Activated T-cell treated with anti-CD3 and anti-CD28 coated beads, Interleukin-2, amount 50 U/mL, for 72 hours (primary cell): Measurements from ENCODE around the gene AMBRA1. TPM values are rescaled to one million over a fixed set of nuclear protein-coding genes. Genes with fewer than 3 reads are reported as not detected.

Experiments used
- ATAC-seq, 2 donors: fragments of 150-1000 bp; cut with Tn5 transposase; replicated peaks in 1 of 2; 2 replicates each; pipeline ENCODE4 v1.10.0; 2021; ENCODE audit warnings: moderate library complexity in 2 of 2, mild to moderate bottlenecking in 1 of 2
- DNase-seq, 2 donors: peaks; one replicate each; pipeline ENCODE4 v3.0.0; 2021 to 2022; ENCODE audit warnings: mixed read lengths in 1 of 2
- H3K27ac Mint-ChIP-seq: one replicate; pipeline ENCODE4 v1.8.0; 2022; ENCODE audit warnings: mild to moderate bottlenecking, moderate library complexity, mixed read lengths
- H3K27me3 Mint-ChIP-seq: one replicate; pipeline ENCODE4 v1.8.0; 2022; ENCODE audit warnings: low read depth, mixed read lengths
- H3K36me3 Mint-ChIP-seq, 2 donors: one replicate each; pipeline ENCODE4 v1.8.0; 2022; ENCODE audit warnings: mixed read lengths in 2 of 2, mild to moderate bottlenecking in 1 of 2; ENCODE audit not compliant: insufficient read depth in 2 of 2
- H3K4me1 Mint-ChIP-seq: one replicate; pipeline ENCODE4 v1.8.0; 2022; ENCODE audit warnings: low read depth, mixed read lengths
- H3K4me3 Mint-ChIP-seq, 2 donors: one replicate each; pipeline ENCODE4 v1.8.0; 2022; ENCODE audit warnings: mild to moderate bottlenecking in 2 of 2, mixed read lengths in 2 of 2, moderate library complexity in 2 of 2
- H3K9me3 Mint-ChIP-seq, 2 donors: one replicate each; pipeline ENCODE4 v1.8.0; 2022; ENCODE audit warnings: mixed read lengths in 2 of 2
- total RNA-seq, 2 donors: library from RNA; stranded (reverse); gene quantifications; one replicate each; pipeline ENCODE4 v1.2.3, GENCODE V29; 2022

The AMBRA1 gene
- total RNA-seq, 2 donors from 2014 or later, result 32.2 to 35.2 TPM

DNA sequence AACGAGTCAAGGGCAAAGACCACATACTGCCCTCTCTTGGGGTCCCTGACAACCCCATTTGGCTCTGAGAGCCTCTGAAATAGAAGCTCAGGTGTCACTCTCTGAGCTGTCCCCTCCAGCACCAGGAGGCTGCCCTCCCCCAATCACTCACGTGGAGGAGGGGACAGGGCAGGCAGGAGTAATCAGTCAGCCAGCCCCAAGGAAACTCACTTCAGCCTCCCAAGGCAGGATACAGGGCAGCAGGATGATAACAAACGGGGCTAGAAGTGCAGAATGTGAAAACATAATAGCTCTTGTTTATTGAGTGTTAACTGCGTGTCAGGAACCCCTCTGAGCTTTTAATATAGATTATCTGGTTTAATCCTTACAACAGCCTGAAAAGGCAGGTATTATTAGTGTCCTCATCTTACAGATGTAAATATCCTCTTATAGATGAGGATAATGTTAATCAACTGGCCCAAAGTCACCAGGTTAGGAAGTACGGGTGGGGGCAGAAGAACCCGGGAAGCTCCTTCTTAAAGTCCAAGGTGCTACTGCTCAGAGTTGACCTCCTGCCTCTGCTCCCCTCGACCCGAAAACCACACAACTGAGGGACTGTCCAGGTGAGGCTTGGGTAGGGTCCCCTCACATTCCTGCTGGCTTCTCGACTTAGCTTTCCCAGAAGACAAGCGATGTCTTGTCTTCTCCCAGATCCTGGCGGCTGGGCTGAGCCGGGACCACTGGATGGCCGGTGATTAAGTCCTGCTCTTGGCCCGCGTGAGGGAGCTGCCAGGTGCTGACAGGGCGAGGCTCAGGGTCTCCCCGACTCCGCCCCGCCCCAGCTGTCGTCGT lies 205.0 kb downstream of the AMBRA1 start:
- H3K27ac Mint-ChIP-seq, result no peak overlapping the region
- peaks cover 41% of the 10 kb centered on the region for H3K4me1 Mint-ChIP-seq
- no peaks in the 10 kb centered on the region for H3K36me3 Mint-ChIP-seq
- DNase-seq (no peak), ATAC-seq (peak; percentile 0 to 1)
- no peaks in the 10 kb centered on the region for H3K9me3 Mint-ChIP-seq
- peak overlapping the region; percentile 82 to 84 for H3K4me3 Mint-ChIP-seq
- peaks cover 75% of the 10 kb centered on the region for H3K27me3 Mint-ChIP-seq

DNA sequence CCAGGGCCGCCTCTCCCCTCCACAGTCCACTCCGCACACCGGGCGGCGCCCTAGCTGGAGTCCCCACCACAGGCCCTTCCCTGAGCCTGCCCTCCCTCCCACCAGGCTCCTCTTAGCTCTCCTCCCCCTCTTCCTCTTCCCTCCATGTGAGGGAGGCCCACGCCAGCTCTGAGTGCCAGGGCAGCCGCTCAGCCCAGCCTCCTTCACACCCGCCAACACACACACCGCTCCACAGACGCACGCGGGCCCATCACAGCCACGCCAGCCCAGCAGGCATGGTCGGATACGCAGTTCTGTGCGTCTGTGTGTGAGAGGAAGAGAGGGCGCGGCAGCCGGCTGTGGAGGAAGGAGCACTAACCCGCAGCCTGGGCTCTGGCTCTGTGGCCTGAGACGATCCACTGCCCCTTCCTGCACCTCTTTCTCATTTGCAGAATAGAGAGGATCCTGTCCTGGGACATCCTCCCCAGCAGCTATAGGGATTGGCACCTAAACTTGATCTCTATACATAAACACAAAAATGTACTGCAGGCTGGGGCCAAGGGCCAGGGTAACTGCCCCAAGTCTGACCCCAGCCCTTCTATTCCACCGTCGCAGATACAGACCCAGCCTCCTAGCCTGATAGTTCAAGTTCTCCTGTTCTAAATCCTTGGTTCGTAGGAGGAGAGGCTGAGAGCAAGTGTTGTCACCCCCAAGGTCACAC lies 205.8 kb downstream of the AMBRA1 start:
- H3K4me1 Mint-ChIP-seq, result peaks cover 37% of the 10 kb centered on the region
- no peaks in the 10 kb centered on the region for H3K36me3 Mint-ChIP-seq
- H3K4me3 Mint-ChIP-seq, result no peak overlapping the region
- H3K9me3 Mint-ChIP-seq, result no peaks in the 10 kb centered on the region
- no peak for DNase-seq
- H3K27me3 Mint-ChIP-seq, result peaks cover 74% of the 10 kb centered on the region
- no peak overlapping the region for H3K27ac Mint-ChIP-seq
- ATAC-seq, result no peak

DNA sequence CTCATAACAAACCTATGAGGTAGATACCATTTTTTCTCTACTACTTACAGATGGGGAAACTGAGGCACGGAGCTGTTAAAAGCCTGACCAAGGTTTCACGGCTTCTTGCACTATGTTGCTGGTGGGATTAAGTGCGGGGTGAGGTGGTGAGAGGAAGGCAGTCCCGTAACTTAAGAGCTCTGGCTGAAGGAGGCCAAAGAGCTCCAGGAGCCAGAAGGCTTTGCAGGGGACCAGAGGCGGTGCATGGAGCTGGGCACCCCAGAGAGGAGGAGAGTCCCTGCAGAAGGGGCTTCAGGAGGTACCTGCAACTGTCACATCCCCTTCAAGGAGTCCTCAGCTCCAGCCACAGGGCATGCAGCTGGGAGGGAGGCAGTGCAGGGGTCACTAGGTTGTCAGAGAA lies 206.4 kb downstream of the AMBRA1 start:
- ATAC-seq, result no peak
- no peak overlapping the region for H3K27ac Mint-ChIP-seq
- no peak for DNase-seq
- H3K36me3 Mint-ChIP-seq, result no peaks in the 10 kb centered on the region
- H3K9me3 Mint-ChIP-seq, result no peaks in the 10 kb centered on the region
- peaks cover 68% of the 10 kb centered on the region for H3K27me3 Mint-ChIP-seq
- H3K4me3 Mint-ChIP-seq, result no peak overlapping the region
- H3K4me1 Mint-ChIP-seq, result peaks cover 31% of the 10 kb centered on the region

DNA sequence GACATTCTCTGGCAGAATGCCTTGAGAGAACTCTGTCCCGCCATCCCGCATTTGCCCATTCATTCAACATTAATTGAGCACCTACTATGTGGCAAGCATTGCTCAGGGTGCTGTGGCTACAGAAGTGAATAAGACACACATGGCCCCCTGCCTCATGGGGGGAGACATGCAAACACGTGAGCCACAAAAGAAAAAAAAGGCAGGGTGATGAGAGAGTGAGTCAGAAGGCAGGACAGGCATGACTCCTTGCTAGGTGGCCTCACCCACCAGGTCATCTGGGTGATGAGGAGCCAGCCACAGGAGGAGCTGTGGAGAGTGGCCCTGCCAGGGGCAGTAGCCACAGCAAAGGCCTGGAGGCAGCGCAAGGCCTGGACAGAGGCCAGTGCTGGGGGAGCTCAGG lies 207.1 kb downstream of the AMBRA1 start:
- ATAC-seq (peak in 1 of 2 donors; percentile 14), DNase-seq (no peak)
- Mint-ChIP-seq H3K36me3 (no peaks in the 10 kb centered on the region), H3K4me1 (peaks cover 36% of the 10 kb centered on the region), H3K27me3 (peaks cover 72% of the 10 kb centered on the region), H3K27ac (no peak overlapping the region), H3K4me3 (no peak overlapping the region), H3K9me3 (no peaks in the 10 kb centered on the region)

DNA sequence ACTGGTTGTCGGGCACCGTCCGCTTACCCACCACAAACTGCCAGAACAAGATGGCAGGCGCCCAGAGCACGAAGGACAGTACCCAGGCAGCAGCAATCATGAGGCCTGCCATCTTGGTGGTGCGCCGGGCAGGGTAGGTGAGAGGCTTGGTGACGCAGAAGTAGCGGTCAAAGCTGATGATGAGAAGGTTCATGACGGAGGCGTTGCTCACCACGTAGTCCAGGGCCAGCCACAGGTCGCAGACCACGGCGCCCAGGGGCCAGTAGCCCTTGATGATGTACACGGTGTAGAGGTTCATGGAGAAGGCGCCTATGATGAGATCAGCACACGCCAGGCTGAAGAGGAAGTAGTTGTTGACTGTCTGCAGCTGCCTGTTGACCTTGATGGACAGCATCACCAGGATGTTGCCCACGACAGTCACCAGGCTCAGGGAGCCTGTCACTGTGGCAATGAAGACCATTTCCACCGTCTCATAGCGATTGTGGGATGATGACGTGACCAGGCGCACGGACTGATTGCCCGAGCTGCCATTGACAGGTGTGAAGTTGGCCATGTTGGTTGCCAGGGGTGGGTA lies 207.7 kb downstream of the AMBRA1 start:
- H3K4me3 Mint-ChIP-seq, result no peak overlapping the region
- H3K9me3 Mint-ChIP-seq, result no peaks in the 10 kb centered on the region
- H3K4me1 Mint-ChIP-seq, result peaks cover 36% of the 10 kb centered on the region
- no peak overlapping the region for H3K27ac Mint-ChIP-seq
- no peak for ATAC-seq
- no peak for DNase-seq
- no peaks in the 10 kb centered on the region for H3K36me3 Mint-ChIP-seq
- H3K27me3 Mint-ChIP-seq, result peaks cover 72% of the 10 kb centered on the region

DNA sequence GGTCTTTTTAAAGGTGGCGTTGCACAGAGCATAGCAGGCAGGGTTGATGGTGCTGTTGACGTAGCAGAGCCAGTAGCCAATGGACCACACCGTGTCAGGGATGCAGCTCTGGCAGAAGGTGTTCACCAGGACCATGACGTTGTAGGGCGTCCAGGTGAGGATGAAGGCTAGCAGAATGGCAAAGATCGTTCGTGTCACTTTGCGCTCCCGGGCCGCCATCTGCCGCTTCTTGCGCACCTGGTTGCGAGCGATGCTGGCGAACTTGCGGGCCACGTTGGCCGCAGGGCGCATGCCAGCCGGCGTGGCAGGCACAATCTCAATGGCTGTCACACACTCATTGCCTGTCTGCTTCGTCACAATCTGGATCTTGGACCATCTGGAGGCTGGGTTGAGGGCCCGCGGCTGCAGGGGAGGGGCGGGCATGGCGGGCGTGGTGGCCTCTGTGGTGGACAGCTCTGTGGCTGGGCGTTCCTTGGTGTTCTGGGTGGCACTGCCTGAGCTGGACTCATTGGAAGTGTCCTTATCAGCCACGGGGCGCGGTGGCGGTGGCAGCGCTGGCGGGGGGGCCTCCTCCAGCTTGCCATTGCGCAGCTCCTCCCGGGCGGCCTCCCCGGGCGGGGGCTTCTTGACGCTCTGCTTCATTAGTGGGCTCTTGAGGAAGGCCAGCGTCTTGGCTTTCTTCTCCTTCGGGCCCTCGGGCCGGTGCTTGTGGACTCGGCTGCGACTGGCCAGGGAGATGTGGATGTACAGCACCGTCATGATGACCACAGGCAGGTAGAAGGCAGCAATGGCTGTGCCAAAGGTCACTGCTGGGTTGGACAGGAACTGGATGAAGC lies 208.4 kb downstream of the AMBRA1 start:
- Mint-ChIP-seq H3K4me3 (no peak overlapping the region), H3K27ac (no peak overlapping the region), H3K9me3 (no peaks in the 10 kb centered on the region), H3K36me3 (no peaks in the 10 kb centered on the region), H3K27me3 (peaks cover 65% of the 10 kb centered on the region), H3K4me1 (peaks cover 32% of the 10 kb centered on the region)
- ATAC-seq, result no peak
- no peak for DNase-seq

DNA sequence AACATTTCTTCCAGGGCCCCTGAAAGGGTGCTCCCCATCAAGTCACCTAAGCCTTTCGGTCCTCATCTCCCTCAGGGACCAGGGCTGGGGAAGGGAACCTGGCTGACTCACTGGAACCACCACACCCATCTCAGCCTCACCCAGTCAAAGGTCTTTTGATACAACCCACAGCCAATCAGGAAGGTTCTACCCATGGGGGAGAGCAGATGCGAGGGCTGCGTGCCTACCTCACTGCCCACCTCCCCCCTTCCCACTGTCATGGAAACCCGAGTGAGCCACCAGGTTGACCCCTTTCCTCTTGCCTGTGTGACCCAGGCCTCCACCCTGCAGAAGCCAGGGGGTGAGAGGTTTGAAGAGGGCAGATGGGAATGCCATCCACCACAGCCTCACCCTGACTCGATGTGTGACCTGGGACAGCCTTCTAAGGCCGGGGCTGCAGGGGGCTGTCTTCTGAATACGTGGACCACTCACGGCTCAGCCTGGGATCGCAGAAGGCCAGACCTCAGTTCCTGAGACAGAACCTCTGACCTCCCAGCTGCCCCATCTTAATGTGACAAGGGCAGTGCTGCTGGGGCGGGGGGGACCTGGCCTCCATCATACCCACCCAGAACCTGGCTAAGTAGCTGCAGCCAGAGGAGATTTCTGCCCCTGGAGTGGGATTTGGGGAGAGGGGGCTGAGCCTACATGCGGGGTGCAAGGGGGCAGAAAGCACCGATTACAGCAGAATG lies 209.7 kb downstream of the AMBRA1 start:
- H3K27ac Mint-ChIP-seq, result no peak overlapping the region

DNA sequence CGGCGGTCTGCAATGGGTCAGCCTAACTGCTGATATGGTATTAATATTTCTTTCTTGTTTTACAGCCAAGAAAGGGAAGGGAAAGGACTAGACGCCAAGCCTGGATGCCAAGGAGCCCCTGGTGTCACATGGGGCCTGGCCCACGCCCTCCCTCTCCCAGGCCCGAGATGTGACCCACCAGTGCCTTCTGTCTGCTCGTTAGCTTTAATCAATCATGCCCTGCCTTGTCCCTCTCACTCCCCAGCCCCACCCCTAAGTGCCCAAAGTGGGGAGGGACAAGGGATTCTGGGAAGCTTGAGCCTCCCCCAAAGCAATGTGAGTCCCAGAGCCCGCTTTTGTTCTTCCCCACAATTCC lies 210.4 kb downstream of the AMBRA1 start:
- ATAC-seq, result no peak
- Mint-ChIP-seq H3K36me3 (no peaks in the 10 kb centered on the region), H3K9me3 (no peaks in the 10 kb centered on the region), H3K27ac (no peak overlapping the region), H3K27me3 (peaks cover 48% of the 10 kb centered on the region), H3K4me1 (peaks cover 20% of the 10 kb centered on the region), H3K4me3 (no peak overlapping the region)
- no peak for DNase-seq

More for the DNA sequence above, 209.7 kb downstream of the AMBRA1 start:
- Mint-ChIP-seq H3K4me3 (no peak overlapping the region), H3K9me3 (no peaks in the 10 kb centered on the region), H3K27me3 (peaks cover 56% of the 10 kb centered on the region), H3K4me1 (peaks cover 23% of the 10 kb centered on the region), H3K36me3 (no peaks in the 10 kb centered on the region)
- ATAC-seq (no peak), DNase-seq (no peak)

DNA sequence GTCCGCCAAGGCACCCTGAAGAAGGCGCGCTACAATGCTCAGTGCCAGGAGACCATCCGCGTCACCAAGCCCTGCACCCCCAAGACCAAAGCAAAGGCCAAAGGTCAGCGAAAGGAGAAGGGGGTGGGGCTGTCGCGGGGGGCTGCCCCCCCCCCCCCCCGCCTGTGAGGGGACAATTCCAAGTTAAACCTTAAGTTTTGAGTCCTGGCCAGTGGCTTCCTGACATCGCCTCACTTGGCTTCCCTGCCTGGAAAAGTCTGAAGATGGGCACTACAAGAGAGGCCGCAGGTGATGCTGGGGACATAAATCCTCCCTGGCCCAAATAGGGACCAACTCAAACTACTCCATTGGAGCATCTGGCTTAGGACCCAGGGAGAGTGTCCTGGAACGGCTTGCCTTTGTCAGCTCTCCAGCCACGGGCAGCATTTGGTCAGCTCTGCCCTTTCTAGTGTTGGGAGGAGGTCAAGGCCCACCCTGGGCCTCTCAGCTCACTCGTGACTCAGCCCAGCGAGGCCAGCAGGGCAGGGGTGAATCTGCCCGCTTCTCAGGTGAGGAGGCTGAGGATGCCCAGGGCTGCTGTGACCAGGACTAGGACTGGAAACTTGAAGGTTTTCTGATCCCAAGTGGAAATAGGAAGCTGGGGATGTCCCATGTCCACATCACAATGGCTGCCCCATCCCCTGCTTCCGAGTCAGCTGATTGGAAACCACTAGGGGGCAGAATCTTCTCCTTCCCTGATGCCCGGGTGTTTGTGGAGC lies 211.0 kb downstream of the AMBRA1 start:
- Mint-ChIP-seq H3K4me3 (peak overlapping the region in 1 of 2 donors; percentile 38), H3K4me1 (peaks cover 15% of the 10 kb centered on the region), H3K36me3 (peaks cover 0 to 4% of the 10 kb centered on the region in 2 donors), H3K9me3 (peaks cover 0 to under 1% of the 10 kb centered on the region in 2 donors), H3K27me3 (peaks cover 43% of the 10 kb centered on the region), H3K27ac (no peak overlapping the region)
- no peak for DNase-seq
- no peak for ATAC-seq

DNA sequence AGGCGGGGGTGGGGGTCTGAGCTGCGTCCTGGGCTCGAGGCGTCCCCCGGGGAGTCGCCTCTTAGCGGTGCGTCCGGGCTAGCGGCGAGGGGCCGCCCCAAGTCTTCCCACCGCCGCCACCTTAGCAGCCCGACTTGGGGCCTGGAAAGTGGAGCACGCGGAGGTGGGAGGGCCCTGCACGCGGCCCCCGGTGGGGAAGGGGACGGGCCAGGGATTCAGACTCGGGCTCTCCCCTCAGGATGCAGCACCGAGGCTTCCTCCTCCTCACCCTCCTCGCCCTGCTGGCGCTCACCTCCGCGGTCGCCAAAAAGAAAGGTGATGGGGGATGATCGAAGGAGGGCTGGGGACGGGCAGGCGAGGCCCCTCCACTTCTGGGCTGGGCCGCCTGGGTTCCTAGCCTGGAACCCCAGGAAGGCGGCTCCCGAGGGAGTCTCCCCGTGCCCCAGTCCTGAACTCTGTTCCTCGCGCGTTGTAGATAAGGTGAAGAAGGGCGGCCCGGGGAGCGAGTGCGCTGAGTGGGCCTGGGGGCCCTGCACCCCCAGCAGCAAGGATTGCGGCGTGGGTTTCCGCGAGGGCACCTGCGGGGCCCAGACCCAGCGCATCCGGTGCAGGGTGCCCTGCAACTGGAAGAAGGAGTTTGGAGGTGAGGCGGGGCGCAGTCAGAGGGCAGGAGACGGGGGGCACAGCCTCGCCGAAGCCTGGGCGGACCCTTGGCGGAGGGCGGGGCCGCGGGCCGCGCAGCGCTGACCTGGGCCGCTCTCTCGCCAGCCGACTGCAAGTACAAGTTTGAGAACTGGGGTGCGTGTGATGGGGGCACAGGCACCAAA lies 211.8 kb downstream of the AMBRA1 start:
- peaks cover 0 to 1% of the 10 kb centered on the region in 2 donors for H3K9me3 Mint-ChIP-seq
- peaks cover 3 to 11% of the 10 kb centered on the region in 2 donors for H3K36me3 Mint-ChIP-seq
- H3K27me3 Mint-ChIP-seq, result peaks cover 35% of the 10 kb centered on the region
- ATAC-seq (peak; percentile 4 to 13), DNase-seq (peak; percentile 28 to 41)
- peaks cover 15% of the 10 kb centered on the region for H3K4me1 Mint-ChIP-seq
- H3K27ac Mint-ChIP-seq, result no peak overlapping the region
- peak overlapping the region; percentile 85 to 90 for H3K4me3 Mint-ChIP-seq
